Pancreas (tissue), 10 donors: ENCODE data around the gene POMGNT2. TPM values are rescaled to one million over a fixed set of nuclear protein-coding genes. Genes with fewer than 3 reads are reported as not detected.

ENCODE experiments used
- ATAC-seq, 4 donors: fragments of 200-7000 bp; cut with Tn5 transposase; one replicate each; pipeline versions ENCODE4 v1.8.0 to v1.9.1; 2020; ENCODE audit warnings: mild to moderate bottlenecking in 4 of 4, moderate library complexity in 4 of 4
- DNase-seq, 6 donors: peaks; one replicate each; pipeline ENCODE4 v3.0.0-alpha.2; 2020
- FAIRE-seq: peaks from 2 replicates; lab custom pipeline; 2012; peaks lifted over from hg19 to GRCh38; lab: Jason Lieb, UNC
- H3K27ac ChIP-seq, 4 donors: fragments of 200-600 bp; sonication (generic); 1 replicate in 3 of 4; 2 replicates in 1 of 4; pipeline versions ENCODE4 v1.5.0 to v1.8.0; 2020
- H3K27me3 ChIP-seq, 4 donors: fragments of 200-600 bp; one replicate each; pipeline ENCODE4 v1.8.0; 2021
- H3K36me3 ChIP-seq, 3 donors: fragments of 200-600 bp; sonication (generic) in 1 of 3; one replicate each; pipeline versions ENCODE4 v1.5.0 to v1.8.0; 2020 to 2021
- H3K4me1 ChIP-seq, 3 donors: fragments of 200-600 bp; one replicate each; pipeline ENCODE4 v1.8.0; 2021
- H3K4me3 ChIP-seq, 4 donors: fragments of 200-600 bp; sonication (generic) in 2 of 4; one replicate each; pipeline versions ENCODE4 v1.5.0 to v1.8.0; 2020 to 2021
- H3K9me3 ChIP-seq, 4 donors: fragments of 200-600 bp; one replicate each; pipeline ENCODE4 v1.8.0; 2021
- CTCF ChIP-seq, 4 donors: fragments of 200-600 bp; sonication (generic) in 3 of 4; IDR thresholded peaks; one replicate each; pipeline versions ENCODE4 v1.5.0 to v1.8.0; 2021; ENCODE audit warnings: antibody characterized with exemption in 4 of 4
- WGBS, 2 donors: extraction: QIAGEN DNeasy Blood & Tissue Kit; methylation state at CpG; one replicate each; pipeline ENCODE4 v1.1.7; 2013; 5-methylcytosine and 5-hydroxymethylcytosine counted together
- intact Hi-C, 3 donors: fragments of 100-400 bp; cut with DNase I; formaldehyde crosslinking; loops; one replicate each; pipeline versions ENCODE4 v1.11.1 to v1.14.2; 2022
- polyA plus RNA-seq, 2 donors: library from polyadenylated mRNA; stranded (reverse); fragments of 200-250 nt; gene quantifications; one replicate each; pipeline ENCODE4 v1.2.3, GENCODE V29; 2013
- total RNA-seq, 6 donors: library from RNA; stranded (reverse); fragmentation: NEBNext Ultra II Directional in 4 of 6; extraction: Animal tissue kit (Norgen Biotek cat#: 25700) in 4 of 6; gene quantifications; one replicate each; pipeline versions ENCODE4 v1.2.1 to v1.2.4, GENCODE V29; 2021 to 2023
- donor health status: healthy with polysubstance abuse.
- donor health status: DM: no; HTN: no; CAD: no; lungs with moderate emphysema.
- donor health status: DM: no; HTN: no; CAD: no.
- donor health status: control.
- donor health status: control.
- donor health status: Bipolar disorder and iron deficiency.
- donor health status: DM: yes; HTN: yes; CAD: no.
- donor health status: DM: no; HTN: no; CAD: no.
- donor health status: DM: no; HTN: no; CAD: no.
- donor health status: DM: yes; HTN: yes; CAD: no.

The POMGNT2 gene
- total and polyA plus RNA-seq, 8 donors, result 4.4 to 13.5 (median 7.8) TPM

GRCh38 chr3:43132870-43133636 is 27.2 kb upstream of the POMGNT2 start:
- TF ChIP-seq CTCF (IDR thresholded peaks at IDR 0.05), result no peak
- DNase-seq (no peak), FAIRE-seq (no peak), ATAC-seq (no peak)
- 69 to 70% methylated on average over 7 of the region's 7 CpGs for WGBS, 2 donors
- Histone ChIP-seq H3K4me1 (no peaks in the 10 kb centered on the region), H3K27me3 (no peaks in the 10 kb centered on the region), H3K4me3 (no peak overlapping the region), H3K27ac (no peak overlapping the region), H3K36me3 (no peaks in the 10 kb centered on the region), H3K9me3 (no peaks in the 10 kb centered on the region)
- intact Hi-C loops, result no loop called here

GRCh38 chr3:43132193-43132592 is 26.3 kb upstream of the POMGNT2 start:
- WGBS, 2 donors, result 74 to 81% methylated on average over 3 of the region's 3 CpGs
- intact Hi-C loops, result no loop called here
- FAIRE-seq (no peak), ATAC-seq (no peak), DNase-seq (no peak)
- H3K4me1 ChIP-seq, result no peaks in the 10 kb centered on the region
- no peaks in the 10 kb centered on the region for H3K27me3 ChIP-seq
- H3K36me3 ChIP-seq, result no peaks in the 10 kb centered on the region
- no peak overlapping the region for H3K4me3 ChIP-seq
- H3K9me3 ChIP-seq, result no peaks in the 10 kb centered on the region
- no peak overlapping the region for H3K27ac ChIP-seq
- TF ChIP-seq CTCF (IDR thresholded peaks at IDR 0.05), result no peak

GRCh38 chr3:43128464-43128863 is 22.6 kb upstream of the POMGNT2 start:
- Histone ChIP-seq H3K36me3 (no peaks in the 10 kb centered on the region), H3K27ac (no peak overlapping the region), H3K9me3 (no peaks in the 10 kb centered on the region), H3K4me1 (no peaks in the 10 kb centered on the region), H3K27me3 (no peaks in the 10 kb centered on the region), H3K4me3 (no peak overlapping the region)
- FAIRE-seq (no peak), DNase-seq (no peak), ATAC-seq (no peak)
- intact Hi-C loops, result no loop called here
- no peak for TF ChIP-seq CTCF (IDR thresholded peaks at IDR 0.05)

- Histone ChIP-seq H3K9me3 (no peaks in the 10 kb centered on the region), H3K4me1 (no peaks in the 10 kb centered on the region), H3K36me3 (no peaks in the 10 kb centered on the region), H3K27ac (no peak overlapping the region), H3K4me3 (no peak overlapping the region), H3K27me3 (no peaks in the 10 kb centered on the region)
- intact Hi-C loops, result no loop called here
- FAIRE-seq (no peak), DNase-seq (no peak), ATAC-seq (no peak)
- TF ChIP-seq CTCF (IDR thresholded peaks at IDR 0.05), result no peak
- 85 to 91% methylated on average over 3 of the region's 3 CpGs for WGBS, 2 donors
Observed at GRCh38 chr3:43126536-43126935, 20.7 kb upstream of the POMGNT2 start.

- Histone ChIP-seq H3K27ac (no peak overlapping the region), H3K4me3 (no peak overlapping the region), H3K4me1 (no peaks in the 10 kb centered on the region), H3K36me3 (no peaks in the 10 kb centered on the region), H3K27me3 (no peaks in the 10 kb centered on the region), H3K9me3 (no peaks in the 10 kb centered on the region)
- FAIRE-seq, result no peak
- no peak for DNase-seq
- intact Hi-C loops, result no loop called here
- ATAC-seq, result no peak
- TF ChIP-seq CTCF (IDR thresholded peaks at IDR 0.05), result no peak
Observed at GRCh38 chr3:43123895-43124294, 18.0 kb upstream of the POMGNT2 start.
